Astrocyte of the hippocampus (primary cell): ENCODE measurements around the gene UGT2B15.
"Not testable (repeated sequence)": the region's sequence is repeated elsewhere in the genome, so short reads cannot be mapped to it uniquely, and the experiment has no call there.

ENCODE experiments used
- DNase-seq: peaks from one replicate; pipeline ENCODE4 v3.0.0; 2011; ENCODE audit warnings: low read depth, low spot score

Gene UGT2B15

DNA sequence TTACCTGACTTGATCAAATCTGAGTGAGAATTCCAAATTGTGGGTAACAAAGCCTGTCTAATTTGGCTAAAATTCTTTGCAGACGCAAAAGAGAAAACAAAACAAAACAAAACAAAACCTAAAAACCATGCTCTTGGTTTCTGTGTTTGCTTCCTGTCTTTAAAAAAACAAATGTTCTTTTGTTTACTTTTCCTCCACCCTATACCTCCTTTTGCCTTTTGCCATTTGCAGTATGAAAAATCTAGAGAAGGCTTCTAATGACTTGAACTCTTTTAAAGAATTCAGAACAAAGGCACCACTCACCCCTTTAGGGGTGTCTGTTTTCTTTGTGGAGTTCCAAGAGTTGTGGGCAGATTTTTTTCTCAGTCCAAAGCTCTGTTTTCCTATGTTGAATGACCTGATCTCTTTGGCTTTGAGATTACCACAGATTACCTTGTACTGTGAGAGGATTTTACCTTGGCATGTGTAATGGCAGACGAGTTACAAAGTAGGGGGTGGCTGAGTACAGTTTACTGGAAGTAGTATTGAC, 13.9 kb downstream of the UGT2B15 start:
- peak; percentile 5 for DNase-seq

GRCh38 chr4:68655764-68656444, 14.5 kb downstream of the UGT2B15 start:
- no peak for DNase-seq

GRCh38 chr4:68654946-68655721, 15.3 kb downstream of the UGT2B15 start:
- peak; percentile 3 for DNase-seq

GRCh38 chr4:68651932-68652331, 18.5 kb downstream of the UGT2B15 start:
- DNase-seq: no peak

DNA sequence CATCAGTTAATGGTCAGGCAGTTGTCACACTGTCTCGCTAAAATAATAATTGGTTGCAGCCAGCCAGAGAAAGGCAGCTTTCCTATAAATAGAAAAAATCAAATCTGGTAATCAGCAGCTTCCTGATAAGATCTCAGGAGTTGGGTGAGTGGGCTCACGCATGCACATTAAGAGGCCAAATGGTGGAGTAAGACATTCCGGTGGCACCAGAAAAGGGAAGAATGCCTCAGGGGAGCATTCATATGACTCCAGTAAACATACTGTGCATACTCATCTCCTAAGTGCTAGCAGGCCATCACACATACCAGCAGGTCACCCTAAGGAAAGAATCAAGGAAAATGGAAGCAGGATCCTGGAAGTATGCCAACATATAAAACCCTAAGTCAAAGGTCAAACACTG, 40.1 kb downstream of the UGT2B15 start:
- DNase-seq: peak; percentile 3

DNA sequence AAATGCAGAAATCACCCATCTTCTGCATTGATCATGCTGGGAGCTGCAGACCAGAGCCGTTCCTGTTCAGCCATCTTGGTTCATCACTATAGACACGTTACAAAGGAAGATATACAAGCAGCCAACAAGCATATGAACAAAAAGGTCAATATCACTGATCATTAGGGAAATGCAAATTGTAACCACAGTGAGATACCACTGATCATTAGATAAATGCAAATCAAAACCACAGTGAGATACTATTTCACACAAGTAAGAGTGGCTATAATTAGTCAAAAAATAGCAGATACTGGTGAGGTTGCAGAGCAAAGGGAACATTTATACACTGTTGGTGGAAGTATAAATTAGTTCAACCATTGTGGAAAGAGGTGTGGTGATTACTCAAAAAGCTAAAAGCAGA, 47.7 kb downstream of the UGT2B15 start:
- not testable (repeated sequence) for DNase-seq

- no peak for DNase-seq
These were observed 53.3 kb downstream of the UGT2B15 start for GRCh38 chr4:68617003-68617698.

GRCh38 chr4:68615699-68616422, 54.6 kb downstream of the UGT2B15 start:
- DNase-seq: no peak

- DNase-seq: no peak
These were observed 56.7 kb downstream of the UGT2B15 start for GRCh38 chr4:68613752-68614151.

GRCh38 chr4:68606240-68606639, 64.2 kb downstream of the UGT2B15 start:
- DNase-seq: no peak

- peak; percentile 12 for DNase-seq
These were observed 71.3 kb downstream of the UGT2B15 start for GRCh38 chr4:68599150-68599549.

GRCh38 chr4:68597482-68597881, 73.0 kb downstream of the UGT2B15 start:
- no peak for DNase-seq
